H54 (cell line): ENCODE data around the gene CDC14A.

Experiments
- DNase-seq: peaks from one replicate; pipeline ENCODE4 v3.0.0; 2011; ENCODE audit warnings: low spot score, mixed read lengths; ENCODE audit not compliant: insufficient read length
- FAIRE-seq: peaks from 3 replicates; lab custom pipeline; 2011; peaks lifted over from hg19 to GRCh38; lab: Jason Lieb, UNC
- POLR2A ChIP-seq: IDR thresholded peaks from 2 replicates; pipeline ENCODE4 v1.6.1; 2011; ENCODE audit warnings: low read depth, mild to moderate bottlenecking, low read length

Gene CDC14A

GRCh38 chr1:100497796-100498195, 145.5 kb downstream of the CDC14A start:
- no peak for TF ChIP-seq POLR2A
- FAIRE-seq (no peak), DNase-seq (no peak)

DNA sequence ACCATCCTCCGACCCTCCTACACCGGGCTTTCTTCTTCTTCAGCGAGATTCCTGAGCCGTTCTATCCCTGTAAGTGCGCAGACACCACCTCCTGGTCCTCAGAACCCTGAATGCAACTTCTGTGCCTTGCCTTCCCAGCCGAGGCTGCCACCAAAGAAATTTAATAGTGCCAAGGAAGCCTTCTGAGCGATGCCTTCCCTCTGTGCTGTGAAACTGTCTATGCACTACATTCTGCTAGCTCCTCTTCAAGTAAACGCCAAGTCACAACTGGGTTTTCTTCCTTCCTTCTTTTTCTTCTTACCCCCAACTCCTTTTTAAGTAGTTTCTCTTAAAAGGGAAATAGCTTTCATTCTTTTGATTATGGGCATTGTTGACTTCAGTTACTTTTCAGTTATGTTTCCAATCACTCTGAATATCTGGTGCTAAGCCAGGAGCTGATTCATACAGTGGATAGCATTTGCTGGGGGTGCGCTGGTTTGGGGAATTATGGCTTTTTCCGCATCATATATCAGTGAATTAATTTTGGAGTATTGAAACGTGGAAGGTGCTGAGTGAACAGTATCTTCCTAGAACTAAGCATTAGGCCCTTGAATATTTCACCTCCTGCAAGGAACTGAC, 147.0 kb downstream of the CDC14A start:
- DNase-seq (no peak), FAIRE-seq (no peak)
- no peak for TF ChIP-seq POLR2A

DNA sequence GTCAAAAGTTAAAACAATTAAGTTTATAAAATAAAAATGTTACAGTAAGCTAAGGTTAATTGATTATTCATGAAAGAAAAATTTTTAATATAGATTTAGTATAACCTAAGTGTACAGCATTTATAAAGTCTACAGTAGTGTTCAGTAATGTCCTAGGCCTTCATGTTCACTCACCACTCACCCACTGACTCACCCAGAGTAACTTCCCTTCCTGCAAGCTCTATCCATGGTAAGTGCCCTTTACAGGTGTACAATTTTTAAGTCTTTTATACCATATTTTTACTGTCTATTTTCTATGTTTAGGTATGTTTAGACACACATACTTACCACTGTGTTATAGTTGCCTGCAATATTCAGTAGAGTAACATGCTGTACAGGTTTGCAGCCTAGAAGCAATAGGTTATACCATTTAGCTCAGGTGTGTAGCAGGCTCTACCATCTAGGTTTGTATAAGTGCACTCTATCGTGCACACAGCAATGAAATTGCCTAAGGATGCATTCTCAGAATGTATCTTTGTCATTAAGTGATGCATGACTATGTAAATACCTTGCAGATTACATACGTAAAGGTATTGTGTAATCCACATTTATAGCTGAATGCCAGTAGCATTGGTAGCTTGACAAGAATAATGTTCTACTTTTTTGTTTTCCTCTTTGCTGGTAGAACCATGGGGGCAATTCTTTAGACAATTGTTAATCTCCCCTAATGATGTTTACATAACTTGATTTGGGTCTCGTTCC, 149.9 kb downstream of the CDC14A start:
- no peak for DNase-seq
- no peak for FAIRE-seq
- TF ChIP-seq POLR2A: no peak

DNA sequence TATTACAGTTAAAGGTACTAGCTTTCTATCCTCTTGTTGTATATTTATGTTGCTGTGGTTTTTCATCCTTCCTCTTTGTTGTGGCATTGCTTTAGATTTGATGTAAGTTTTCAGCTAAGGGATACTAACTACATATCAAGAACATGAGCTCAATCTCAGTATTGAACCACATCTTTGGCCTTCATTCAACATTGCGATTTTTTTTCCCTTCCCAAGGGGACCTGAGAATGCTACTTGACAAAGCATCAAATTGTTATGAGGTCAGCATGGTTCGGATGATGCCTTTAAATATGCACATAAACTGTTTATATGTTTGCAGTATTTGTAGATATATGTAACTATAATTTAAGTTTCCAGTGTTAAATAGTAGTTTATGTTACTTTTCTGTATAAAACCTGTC, 153.9 kb downstream of the CDC14A start:
- DNase-seq: no peak
- no peak for TF ChIP-seq POLR2A
- FAIRE-seq: no peak

DNA sequence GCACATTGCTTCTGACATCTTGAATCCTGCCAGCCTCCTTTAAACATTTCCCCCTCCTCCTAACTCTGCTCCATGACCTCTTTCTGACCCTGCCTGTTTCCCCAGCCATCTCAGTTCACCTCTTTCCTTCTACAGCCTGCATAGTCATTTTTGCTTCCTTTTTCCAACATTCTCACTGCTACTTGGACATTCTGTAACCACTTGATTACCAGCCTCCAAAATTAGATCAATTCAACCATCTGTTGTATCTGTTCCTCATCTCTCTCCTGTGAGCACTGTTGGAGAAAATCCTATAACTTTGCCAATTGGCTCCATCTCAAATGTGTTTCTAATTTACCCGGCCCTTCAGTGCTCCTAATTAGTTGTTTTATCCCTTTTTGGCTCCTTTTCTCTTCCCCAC, 158.1 kb downstream of the CDC14A start:
- no peak for FAIRE-seq
- no peak for DNase-seq
- no peak for TF ChIP-seq POLR2A

DNA sequence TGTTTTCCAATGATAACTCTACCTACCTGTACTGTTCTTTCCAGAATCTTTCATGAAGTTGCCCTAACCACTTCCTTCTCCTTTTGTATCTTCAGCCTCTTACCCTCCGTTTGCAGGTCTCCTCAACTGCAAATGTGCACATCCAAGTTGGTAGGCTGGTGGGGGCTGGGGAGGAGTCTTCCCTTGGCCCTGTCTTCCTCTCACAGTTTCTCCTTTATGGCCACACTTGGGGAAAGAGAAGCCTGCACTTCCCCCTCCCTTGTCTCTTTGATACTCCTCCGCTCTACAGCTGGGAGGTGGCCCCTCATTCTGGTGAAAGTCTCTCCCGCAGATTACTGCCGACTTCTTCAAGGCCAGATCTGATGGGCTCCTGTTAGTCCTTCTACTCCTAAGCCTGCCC, 158.8 kb downstream of the CDC14A start:
- no peak for DNase-seq
- no peak for FAIRE-seq
- no peak for TF ChIP-seq POLR2A

GRCh38 chr1:100511773-100512172, 159.5 kb downstream of the CDC14A start:
- TF ChIP-seq POLR2A: no peak
- FAIRE-seq: no peak
- DNase-seq: no peak

- no peak for TF ChIP-seq POLR2A
- FAIRE-seq (no peak), DNase-seq (no peak)
These were observed 160.6 kb downstream of the CDC14A start for GRCh38 chr1:100512803-100513352.

DNA sequence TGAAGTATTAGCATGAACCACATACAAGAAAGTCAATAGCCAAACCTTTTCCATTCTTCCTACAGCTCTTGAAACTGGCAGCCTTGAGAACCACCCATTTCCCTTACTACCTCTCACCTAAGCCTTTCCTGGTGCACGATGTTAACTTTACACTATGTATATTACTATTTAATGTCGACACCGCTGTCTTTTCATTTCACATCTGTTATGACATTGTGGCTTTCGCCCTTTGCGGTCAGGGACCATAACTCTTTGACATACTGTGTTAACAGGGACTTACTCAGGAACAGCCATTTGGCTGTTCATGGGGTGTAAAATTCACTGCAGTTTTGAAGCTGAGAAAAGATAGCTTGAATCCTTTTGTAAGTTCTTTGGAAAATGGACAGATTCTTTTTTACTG, 164.6 kb downstream of the CDC14A start:
- no peak for FAIRE-seq
- no peak for DNase-seq
- no peak for TF ChIP-seq POLR2A

- no peak for FAIRE-seq
- no peak for DNase-seq
- TF ChIP-seq POLR2A: no peak
These were observed 165.2 kb downstream of the CDC14A start for GRCh38 chr1:100517515-100517914.

- TF ChIP-seq POLR2A: no peak
- no peak for FAIRE-seq
- DNase-seq: no peak
These were observed 165.7 kb downstream of the CDC14A start for GRCh38 chr1:100518023-100518422.

- FAIRE-seq: no peak
These were observed 170.8 kb downstream of the CDC14A start for GRCh38 chr1:100523038-100523652.

GRCh38 chr1:100524355-100524754, 172.0 kb downstream of the CDC14A start:
- DNase-seq (no peak), FAIRE-seq (no peak)
- TF ChIP-seq POLR2A: no peak

More at GRCh38 chr1:100523038-100523652, 170.8 kb downstream of the CDC14A start:
- no peak for TF ChIP-seq POLR2A
- no peak for DNase-seq

DNA sequence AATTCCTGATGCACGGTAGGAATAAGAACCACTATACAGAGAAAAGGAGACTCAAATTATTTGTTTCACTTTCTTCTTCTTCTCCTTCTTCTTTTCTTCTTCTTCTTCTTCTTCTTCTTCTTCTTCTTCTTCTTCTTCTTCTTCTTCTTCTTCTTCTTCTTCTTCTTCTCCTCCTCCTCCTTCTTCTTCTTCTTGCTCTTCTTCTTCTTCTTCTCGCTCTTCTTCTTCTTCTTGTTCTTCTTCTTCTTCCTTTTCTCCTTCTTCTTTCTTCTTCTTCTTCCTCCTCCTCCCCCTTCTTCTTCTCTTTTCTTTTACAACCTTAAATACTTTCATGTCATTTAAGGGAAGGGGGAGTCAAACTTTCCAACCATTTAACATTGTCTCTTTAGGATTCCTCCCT, 174.6 kb downstream of the CDC14A start:
- FAIRE-seq: no peak
- no peak for DNase-seq
- no peak for TF ChIP-seq POLR2A

DNA sequence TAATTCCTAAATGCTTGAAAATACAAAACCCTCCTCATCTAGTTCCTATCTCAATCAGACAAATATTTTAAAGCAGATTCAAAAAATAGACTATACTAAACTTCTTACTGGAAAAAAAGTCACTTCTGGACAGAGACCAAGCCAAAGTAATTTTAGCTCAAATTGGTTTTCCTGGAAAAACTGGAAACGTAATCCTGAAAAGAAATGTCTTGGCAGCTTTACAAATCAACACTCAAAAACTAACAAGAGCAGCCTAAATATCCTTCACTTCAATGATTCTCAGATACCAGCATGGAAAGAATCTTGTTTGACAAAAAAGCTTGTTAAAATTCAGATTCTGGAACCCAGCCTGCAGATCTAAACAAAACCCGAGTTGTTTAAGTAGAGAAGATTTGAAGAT, 176.6 kb downstream of the CDC14A start:
- FAIRE-seq (no peak), DNase-seq (no peak)
- no peak for TF ChIP-seq POLR2A
